Cardiac fibroblast (primary cell): ENCODE results near the gene MAB21L4.

ENCODE experiments used
- DNase-seq, 2 donors: peaks; one replicate each; pipeline versions ENCODE4 v3.0.0 to v3.0.0-alpha.2; 2010; ENCODE audit warnings: low read depth in 2 of 2
- H3K4me3 ChIP-seq, 2 donors: replicated peaks in 1 of 2; 1 replicate in 1 of 2; 2 replicates in 1 of 2; pipeline ENCODE4 v1.5.1; 2011; ENCODE audit warnings: low read depth in 2 of 2, low read length in 2 of 2, mild to moderate bottlenecking in 2 of 2, moderate library complexity in 1 of 2
- CTCF ChIP-seq: IDR thresholded peaks from one replicate; pipeline ENCODE4 v1.5.1; 2011; ENCODE audit warnings: low read depth, mild to moderate bottlenecking, low read length, inconsistent platforms

MAB21L4 gene

GRCh38 chr2:240896871-240897692, 1.1 kb upstream of the MAB21L4 start:
- no peak for DNase-seq
- H3K4me3 ChIP-seq: no peak overlapping the region
- no peak for TF ChIP-seq CTCF

GRCh38 chr2:240896394-240896793, 438 bp upstream of the MAB21L4 start:
- no peak overlapping the region for H3K4me3 ChIP-seq
- no peak for TF ChIP-seq CTCF
- DNase-seq: no peak

GRCh38 chr2:240894836-240895558, 959 bp downstream of the MAB21L4 start:
- H3K4me3 ChIP-seq: no peak overlapping the region

GRCh38 chr2:240894006-240894405, 1.9 kb downstream of the MAB21L4 start:
- TF ChIP-seq CTCF: no peak

More at GRCh38 chr2:240894836-240895558, 959 bp downstream of the MAB21L4 start:
- DNase-seq: no peak
- TF ChIP-seq CTCF: no peak

DNA sequence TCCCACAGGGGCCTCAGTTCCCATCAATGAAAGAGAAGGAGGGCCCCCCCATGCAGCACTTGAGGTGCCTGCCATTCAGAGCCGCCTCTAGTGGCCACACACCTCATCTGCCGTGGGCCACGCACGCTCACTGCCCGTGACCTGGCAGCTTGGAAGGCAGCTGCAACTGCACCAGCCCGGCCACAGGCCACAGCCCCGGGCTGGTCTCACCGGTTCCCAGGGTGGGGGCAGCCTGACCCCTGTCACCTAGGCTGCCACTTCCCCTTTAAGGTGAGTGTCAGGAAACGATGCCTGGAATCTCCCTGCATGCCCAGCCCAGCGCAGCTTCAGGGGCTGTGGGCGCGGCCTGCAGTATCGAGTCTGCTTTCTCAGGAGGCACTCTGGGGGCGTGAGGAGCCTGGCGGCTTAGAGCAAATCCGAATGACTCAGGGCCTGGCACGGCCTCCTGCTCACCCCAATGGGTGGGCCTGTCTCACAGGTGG, 2.6 kb downstream of the MAB21L4 start:
- no peak overlapping the region for H3K4me3 ChIP-seq
- peak in 1 of 2 donors; percentile 23 for DNase-seq
- TF ChIP-seq CTCF: no peak

More at GRCh38 chr2:240894006-240894405, 1.9 kb downstream of the MAB21L4 start:
- no peak overlapping the region for H3K4me3 ChIP-seq
- DNase-seq: no peak

DNA sequence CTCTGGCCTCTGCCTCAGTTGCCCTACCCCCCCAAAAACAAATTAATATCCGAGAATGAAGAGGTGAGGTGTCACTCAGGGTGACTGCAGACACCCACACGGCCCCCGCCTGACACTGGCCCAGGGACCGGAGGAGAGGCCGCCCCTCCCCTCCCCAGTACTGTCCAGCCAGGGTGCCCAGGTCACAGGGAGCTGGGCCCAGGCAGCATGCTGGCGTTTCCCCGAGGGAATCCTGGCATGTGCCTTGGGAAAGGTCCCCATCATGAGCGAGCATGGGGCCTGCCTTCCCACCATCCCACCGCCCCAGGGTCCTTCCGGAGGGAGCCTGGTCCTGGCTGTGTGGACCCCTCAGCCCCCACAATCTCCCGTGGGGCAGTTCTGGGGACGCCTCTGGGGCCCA, 3.0 kb downstream of the MAB21L4 start:
- no peak for TF ChIP-seq CTCF
- no peak for DNase-seq

More for the DNA sequence above, 3.0 kb downstream of the MAB21L4 start:
- no peak overlapping the region for H3K4me3 ChIP-seq
